ENCODE results near the gene MINDY4. TPM values are rescaled to one million over a fixed set of nuclear protein-coding genes. Genes with fewer than 3 reads are reported as not detected.

MINDY4 gene
- total and polyA plus RNA-seq, 2 of the 4 experiments (the other 2 are of a cell fraction): 1.8 to 3.6 TPM

GRCh38 chr7:30800785-30801252 is 29.6 kb downstream of the MINDY4 start:
- no CpG with 5 or more reads among the region's 6 CpGs for WGBS, 2 experiments (ENCODE audit: extremely low coverage in 2 of 2, insufficient read length in 1 of 2)
- TF ChIP-seq CEBPB (IDR thresholded peaks at IDR 0.05; ENCODE audit: low read depth, low read length): peak; percentile 87
- TF ChIP-seq CTCF (conservative IDR thresholded peaks at IDR 0.05; ENCODE audit: low read depth, low read length): peak; percentile 93
- TF ChIP-seq RFX5 (IDR thresholded peaks at IDR 0.05; ENCODE audit: low read depth, low read length): no peak
- peak; percentile 96 for TF ChIP-seq RAD21 (IDR thresholded peaks at IDR 0.05; ENCODE audit: low read length)
- TF ChIP-seq POLR2A (IDR thresholded peaks at IDR 0.05; ENCODE audit: low read depth, low read length): 0 out of 2 replicates have a peak, but pooled peaks have one; percentile 27
- TF ChIP-seq MAZ (IDR thresholded peaks at IDR 0.05; ENCODE audit: borderline replicate concordance, low read depth, low read length): 0 out of 2 replicates have a peak, but pooled peaks have one; percentile 21
- TF ChIP-seq SMC3 (IDR thresholded peaks at IDR 0.05; ENCODE audit: low read depth, low read length): peak; percentile 76
- no peak for TF ChIP-seq RCOR1 (IDR thresholded peaks at IDR 0.05; ENCODE audit: insufficient replicate concordance, low read length)
- no peak for TF ChIP-seq USF2 (IDR thresholded peaks at IDR 0.05; ENCODE audit: low read depth, low read length)
- Histone ChIP-seq H3K23ac (ENCODE audit: low read depth, low read length) (no peak overlapping the region), H2AK9ac (replicated peaks; ENCODE audit: low read depth, low read length, poor library complexity) (no peak overlapping the region), H3K56ac (ENCODE audit: extremely low read depth, insufficient read depth, low read length) (no peak overlapping the region), H2BK5ac (ENCODE audit: low read depth, low read length, poor library complexity, severe bottlenecking) (no peak overlapping the region), H3K9ac (ENCODE audit: low read depth, low read length) (no peak overlapping the region), H2BK15ac (ENCODE audit: low read depth, low read length) (no peak overlapping the region), H3K4me3 (ENCODE audit: insufficient read depth, low read depth, low read length) (no peak overlapping the region), H3K4me2 (ENCODE audit: low read depth, low read length) (no peak overlapping the region), H4K5ac (ENCODE audit: low read depth, low read length) (no peak overlapping the region; the same call in 1 of the 2 replicates), H3K27ac (ENCODE audit: insufficient read depth, low read length) (no peak overlapping the region; the same call in 1 of the 2 replicates), H2BK120ac (ENCODE audit: low read depth, low read length) (peak overlapping the region; percentile 89), H3K4ac (ENCODE audit: low read depth, low read length) (peak overlapping the region; percentile 84), H4K20me1 (ENCODE audit: insufficient read depth, low read length) (peaks cover 11% of the 10 kb centered on the region; the same call in 1 of the 2 replicates), H2AFZ (replicated peaks; ENCODE audit: low read length, poor library complexity) (no peak overlapping the region), H3K14ac (replicated peaks; ENCODE audit: low read depth, low read length) (no peak overlapping the region), H2AK5ac (ENCODE audit: low read depth, low read length) (peak overlapping the region; percentile 41), H2BK20ac (ENCODE audit: low read depth, low read length) (peak overlapping the region; percentile 86; the same call in 1 of the 2 replicates), H3K9me3 (ENCODE audit: control insufficient read depth, insufficient read depth, low read length) (no peaks in the 10 kb centered on the region), H4K8ac (ENCODE audit: low read depth in 2 of 2, low read length in 2 of 2) (no peak overlapping the region), H3K18ac (ENCODE audit: low read depth, low read length) (no peak overlapping the region), H3K4me1 (ENCODE audit: control insufficient read depth, insufficient read depth, low read length) (peaks cover 48% of the 10 kb centered on the region), H3K27me3 (ENCODE audit: control insufficient read depth, insufficient read depth, low read length) (peaks cover 2% of the 10 kb centered on the region; the same call in 1 of the 2 replicates), H4K91ac (ENCODE audit: insufficient read depth, low read depth, low read length) (0 out of 2 replicates have a peak overlapping the region, but pooled peaks have one; percentile 14), H3K36me3 (ENCODE audit: control insufficient read depth, insufficient read depth, low read length) (no peaks in the 10 kb centered on the region), H3K9me1 (ENCODE audit: insufficient read depth, low read length) (peaks cover 45% of the 10 kb centered on the region), H3K79me1 (ENCODE audit: low read depth in 1 of 2, low read length in 2 of 2) (peaks cover 4 to 33% of the 10 kb centered on the region in 2 experiments)
- BruUV-seq (replicated peaks): no TSS peak
- in situ Hi-C loops (cut with MboI; ENCODE audit: low sequenced_read_pairs): loop anchor here (5.0 kb wide), 3 partner anchors 176 to 936 kb away; no protein-coding TSS in a partner anchor
- intact Hi-C loops (cut with micrococcal nuclease): loop anchor here (1.0 to 10.0 kb wide), 9 partner anchors 58 to 1404 kb away; no protein-coding TSS in a partner anchor
- ChIA-PET POLR2A (ENCODE audit: unreplicated experiment) (no interaction called here), CTCF (interaction anchor here (1.2 to 1.7 kb wide), 2 partner anchors 50 to 322 kb away, joined by 3 to 10 read pairs; no protein-coding TSS in a partner anchor)
- ATAC-seq (ENCODE audit: low read depth) (peak; percentile 25), DNase-seq (peak; percentile 81)
- dilution Hi-C loops (cut with HindIII; ENCODE audit: low sequenced_read_pairs, unreplicated experiment): no loop called here

Measured in IMR-90 (cell line).